ENCODE data around the gene DGCR2. TPM values are rescaled to one million over a fixed set of nuclear protein-coding genes. Genes with fewer than 3 reads are reported as not detected.
"Not testable (repeated sequence)": the region's sequence is repeated elsewhere in the genome, so short reads cannot be mapped to it uniquely, and the experiment has no call there.

DGCR2 gene
- total RNA-seq = 33.9 and 36.3 TPM in 2 replicates

- intact Hi-C loops (cut with micrococcal nuclease) = loop anchor here (1.0 to 5.0 kb wide), 9 partner anchors 13 to 995 kb away; partner anchors contain the start of genes C22orf39, CDC45, CLTCL1 and ESS2
These were observed at the start of gene DGCR2 for GRCh38 chr22:19122143-19122751. DGCR2 (minus strand) TSS chr22:19122412; CDS start chr22:19122206, 206 bp downstream.

GRCh38 chr22:19169947-19170318, 47.7 kb upstream of the DGCR2 start:
- intact Hi-C loops (cut with micrococcal nuclease) = no loop called here

- intact Hi-C loops (cut with micrococcal nuclease) = no loop called here
These were observed 47.1 kb upstream of the DGCR2 start for GRCh38 chr22:19169002-19169946.

- intact Hi-C loops (cut with micrococcal nuclease) = no loop called here
These were observed 46.1 kb upstream of the DGCR2 start for GRCh38 chr22:19168088-19168890.

GRCh38 chr22:19167106-19167869, 45.1 kb upstream of the DGCR2 start:
- intact Hi-C loops (cut with micrococcal nuclease) = no loop called here

GRCh38 chr22:19166421-19166820, 44.2 kb upstream of the DGCR2 start:
- intact Hi-C loops (cut with micrococcal nuclease) = no loop called here

- intact Hi-C loops (cut with micrococcal nuclease) = no loop called here
These were observed 42.2 kb upstream of the DGCR2 start for GRCh38 chr22:19164425-19164824.

GRCh38 chr22:19158649-19159048, 36.4 kb upstream of the DGCR2 start:
- intact Hi-C loops (cut with micrococcal nuclease) = not testable (repeated sequence)

- intact Hi-C loops (cut with micrococcal nuclease) = not testable (repeated sequence)
These were observed 33.9 kb upstream of the DGCR2 start for GRCh38 chr22:19156109-19156508.

- intact Hi-C loops (cut with micrococcal nuclease) = no loop called here
These were observed 31.0 kb upstream of the DGCR2 start for GRCh38 chr22:19152942-19153883.

GRCh38 chr22:19151329-19152191, 29.3 kb upstream of the DGCR2 start:
- intact Hi-C loops (cut with micrococcal nuclease) = no loop called here

- intact Hi-C loops (cut with micrococcal nuclease) = no loop called here
These were observed 28.5 kb upstream of the DGCR2 start for GRCh38 chr22:19150482-19151328.

- intact Hi-C loops (cut with micrococcal nuclease) = loop anchor here (10.0 kb wide), 1 partner anchor 705 kb away; the partner anchor contains the start of genes GNB1L and RTL10
These were observed 27.8 kb upstream of the DGCR2 start, which contains the start of gene GSC2 for GRCh38 chr22:19149991-19150390. GSC2 (minus strand) TSS chr22:19150292; CDS start chr22:19150283, 9 bp downstream.

GRCh38 chr22:19149047-19149883, 27.1 kb upstream of the DGCR2 start:
- intact Hi-C loops (cut with micrococcal nuclease) = loop anchor here (10.0 kb wide), 1 partner anchor 706 kb away; the partner anchor contains the start of genes GNB1L and RTL10

GRCh38 chr22:19148417-19149046, 26.3 kb upstream of the DGCR2 start:
- intact Hi-C loops (cut with micrococcal nuclease) = loop anchor here (10.0 kb wide), 1 partner anchor 706 kb away; the partner anchor contains the start of genes GNB1L and RTL10

Measured in T-helper 1 cell treated with Interleukin-12 subunit alpha and Interleukin-12 subunit beta and Interleukin-4 antibody, amounts not matched to agents 30 ng/mL and 1 ng/mL, for 36 hours (primary cell).